ENCODE data around the gene SLC12A9. TPM values are rescaled to one million over a fixed set of nuclear protein-coding genes. Genes with fewer than 3 reads are reported as not detected.

The SLC12A9 gene
- total RNA-seq, 1 experiment from 2014 or later, result 24.6 TPM

DNA sequence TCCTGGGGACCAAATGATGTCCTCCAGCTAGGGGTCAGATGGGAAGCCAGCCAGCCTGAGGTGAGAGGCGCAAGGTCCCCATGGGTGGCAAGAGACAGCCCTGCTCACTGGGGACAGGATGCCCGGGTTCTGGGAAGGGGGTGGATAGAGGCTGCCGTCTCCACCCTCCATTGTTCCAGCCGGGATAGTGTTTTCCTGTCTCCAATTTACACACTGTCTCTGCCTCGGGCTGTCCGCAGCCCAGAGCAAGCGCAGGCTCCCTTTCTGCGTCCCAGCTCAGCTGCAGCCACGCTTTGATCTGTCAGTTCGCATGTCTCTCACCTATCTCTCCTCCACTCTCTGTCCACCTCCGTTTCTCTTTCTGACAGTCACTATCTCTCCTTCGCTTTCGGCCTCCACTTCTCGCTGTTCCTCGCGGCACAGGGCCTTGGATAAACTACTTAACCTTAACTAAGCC is 27.3 kb upstream of the SLC12A9 start:
- DNase-seq (ENCODE audit: low read depth, low spot score), result no peak
- ATAC-seq, result no peak
- Histone ChIP-seq H3K27ac (ENCODE audit: low read depth, low read length) (0 out of 2 replicates have a peak overlapping the region, but pooled peaks have one; percentile 96), H3K36me3 (ENCODE audit: control insufficient read depth in 1 of 2, insufficient read depth in 2 of 2, low read length in 2 of 2) (peaks cover 18 to 19% of the 10 kb centered on the region in 2 experiments; a peak in 3 of 4 replicates), H3K27me3 (ENCODE audit: insufficient read depth, low read length) (no peaks in the 10 kb centered on the region), H3K4me1 (ENCODE audit: control insufficient read depth in 1 of 2, insufficient read depth in 2 of 2, low read length in 2 of 2) (peaks cover 9 to 26% of the 10 kb centered on the region in 2 experiments; a peak in 3 of 4 replicates), H3K4me2 (ENCODE audit: low read length) (peak overlapping the region; percentile 81), H3K9me3 (ENCODE audit: control insufficient read depth in 1 of 2, insufficient read depth in 1 of 2, low read depth in 1 of 2, low read length in 2 of 2) (no peaks in the 10 kb centered on the region), H3K9ac (ENCODE audit: low read length) (no peak overlapping the region), H2AFZ (ENCODE audit: low read depth, low read length, poor library complexity, severe bottlenecking) (no peak overlapping the region), H3K4me3 (replicated peaks in 1 of 2; ENCODE audit: low read depth in 1 of 2, low read length in 2 of 2) (no peak overlapping the region; a peak in 1 of 4 replicates), H3K79me2 (ENCODE audit: insufficient read depth, low read length) (peaks cover 32% of the 10 kb centered on the region), H4K20me1 (ENCODE audit: insufficient read depth) (no peaks in the 10 kb centered on the region), H3K9me2 (ENCODE audit: insufficient read depth) (no peaks in the 10 kb centered on the region)
- CTCF ChIA-PET, result interaction anchor here (1.4 kb wide), 1 partner anchor 120 kb away, joined by 6 read pairs; the partner anchor contains the start of gene POP7
- TF ChIP-seq SRF (IDR thresholded peaks at IDR 0.05; ENCODE audit: low read depth) (no peak), YY1 (IDR thresholded peaks at IDR 0.05; ENCODE audit: extremely low read depth, insufficient replicate concordance, low read depth, low read length) (no peak), TCF7L2 (IDR thresholded peaks at IDR 0.05; ENCODE audit: borderline replicate concordance, extremely low read depth, insufficient read depth, insufficient read length) (no peak), POLR2AphosphoS5 (IDR thresholded peaks at IDR 0.05; ENCODE audit: low read depth, low read length) (no peak), SP1 (IDR thresholded peaks at IDR 0.05; ENCODE audit: low read depth) (no peak), ZNF274 (IDR thresholded peaks at IDR 0.05; ENCODE audit: low read depth, low read length) (no peak), EGR1 (IDR thresholded peaks at IDR 0.05; ENCODE audit: low read depth) (no peak), POLR2A (IDR thresholded peaks at IDR 0.05; ENCODE audit: borderline replicate concordance, extremely low read depth, insufficient read depth, insufficient read length) (no peak), CBX3 (IDR thresholded peaks at IDR 0.05; ENCODE audit: low read depth) (no peak), CEBPB (IDR thresholded peaks at IDR 0.05; ENCODE audit: low read depth) (no peak), JUND (IDR thresholded peaks at IDR 0.05) (no peak), ZFX (IDR thresholded peaks at IDR 0.05) (no peak), SIN3A (IDR thresholded peaks at IDR 0.05; ENCODE audit: low read depth) (no peak)
- TF ChIP-seq, protein P1, sequence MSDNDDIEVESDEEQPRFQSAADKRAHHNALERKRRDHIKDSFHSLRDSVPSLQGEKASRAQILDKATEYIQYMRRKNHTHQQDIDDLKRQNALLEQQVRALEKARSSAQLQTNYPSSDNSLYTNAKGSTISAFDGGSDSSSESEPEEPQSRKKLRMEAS (IDR thresholded peaks at IDR 0.05), result no peak
- intact Hi-C loops (cut with micrococcal nuclease), result no loop called here
- RAD21 ChIA-PET (ENCODE audit: low non-redundant PET in 1 of 2, low total read pairs in 2 of 2, uncharacterized antibody in 2 of 2, unreplicated experiment in 2 of 2), result no interaction called here
- no TSS peak for BruUV-seq (replicated peaks)
- POLR2A ChIA-PET, result no interaction called here
